Endodermal cell (in vitro differentiated cells): ENCODE measurements around the gene BPGM. TPM values are rescaled to one million over a fixed set of nuclear protein-coding genes. Genes with fewer than 3 reads are reported as not detected.

Source experiments
- DNase-seq: peaks from one replicate; pipeline ENCODE4 v3.0.0-alpha.2; 2017
- H3K27ac ChIP-seq: 2 replicates; pipeline ENCODE4 v1.5.1; 2013; ENCODE audit warnings: mild to moderate bottlenecking, low read depth, low read length, moderate library complexity
- H3K27me3 ChIP-seq: 2 replicates; pipeline ENCODE4 v1.6.1; 2013; ENCODE audit warnings: mild to moderate bottlenecking, low read length, moderate library complexity; ENCODE audit not compliant: insufficient read depth, control insufficient read depth, poor library complexity, severe bottlenecking
- H3K36me3 ChIP-seq: 2 replicates; pipeline ENCODE4 v1.7.0; 2013; ENCODE audit warnings: mild to moderate bottlenecking, low read length, moderate library complexity; ENCODE audit not compliant: control insufficient read depth, insufficient read depth
- H3K4me1 ChIP-seq: one replicate; pipeline ENCODE4 v1.7.0; 2013; ENCODE audit warnings: low read length; ENCODE audit not compliant: control insufficient read depth, insufficient read depth
- H3K4me3 ChIP-seq: 2 replicates; pipeline ENCODE4 v1.5.1; 2013; ENCODE audit warnings: mild to moderate bottlenecking, low read length, moderate library complexity
- H3K9ac ChIP-seq: 2 replicates; pipeline ENCODE4 v1.6.1; 2013; ENCODE audit warnings: mild to moderate bottlenecking, low read length, moderate library complexity; ENCODE audit not compliant: poor library complexity, severe bottlenecking; ENCODE audit errors: extremely low read depth
- H3K9me3 ChIP-seq: 2 replicates; pipeline ENCODE4 v1.6.1; 2013; ENCODE audit warnings: mild to moderate bottlenecking, low read length, moderate library complexity; ENCODE audit not compliant: control insufficient read depth
- H3K27ac Mint-ChIP-seq: 2 replicates; pipeline ENCODE4 v1.8.0; 2020; ENCODE audit warnings: mixed read lengths
- H3K27me3 Mint-ChIP-seq: 2 replicates; pipeline ENCODE4 v1.8.0; 2021; ENCODE audit warnings: mild to moderate bottlenecking, mixed read lengths; ENCODE audit not compliant: insufficient read depth
- H3K36me3 Mint-ChIP-seq: 2 replicates; pipeline ENCODE4 v1.8.0; 2020; ENCODE audit warnings: low read depth, mixed read lengths
- H3K4me1 Mint-ChIP-seq: 2 replicates; pipeline ENCODE4 v1.8.0; 2020; ENCODE audit warnings: mixed read lengths
- H3K4me3 Mint-ChIP-seq: 2 replicates; pipeline ENCODE4 v1.8.0; 2020; ENCODE audit warnings: mild to moderate bottlenecking, moderate library complexity, mixed read lengths
- H3K9me3 Mint-ChIP-seq: 2 replicates; pipeline ENCODE4 v1.8.0; 2020; ENCODE audit warnings: mild to moderate bottlenecking, mixed read lengths
- WGBS, 2 experiments: methylation state at CpG; one replicate each; pipeline versions ENCODE4 v1.1.5 to v1.1.7; 2013; ENCODE audit warnings: missing lambda C conversion rate in 2 of 2, mixed read lengths in 1 of 2; ENCODE audit not compliant: insufficient coverage in 1 of 2, insufficient read length in 1 of 2; 5-methylcytosine and 5-hydroxymethylcytosine counted together
- total RNA-seq, 2 donors: library from RNA; stranded (reverse); fragmentation: NEBNext Ultra II Directional in 1 of 2; extraction: Animal tissue kit (Norgen Biotek cat#: 25700) in 1 of 2; gene quantifications; 2 replicates in 1 of 2; 3 replicates in 1 of 2; pipeline ENCODE4 v1.2.1, GENCODE V29; 2021
- TF ChIP-seq, protein P1 (sequence below): fragments of 200-600 bp; sonication (generic); conservative IDR thresholded peaks from 2 replicates; pipeline ENCODE4 v1.5.0; 2021; ENCODE audit warnings: antibody characterized with exemption, mild to moderate bottlenecking

Gene BPGM
- total RNA-seq, 2 donors from 2014 or later: 11.1 to 16.1 TPM

DNA sequence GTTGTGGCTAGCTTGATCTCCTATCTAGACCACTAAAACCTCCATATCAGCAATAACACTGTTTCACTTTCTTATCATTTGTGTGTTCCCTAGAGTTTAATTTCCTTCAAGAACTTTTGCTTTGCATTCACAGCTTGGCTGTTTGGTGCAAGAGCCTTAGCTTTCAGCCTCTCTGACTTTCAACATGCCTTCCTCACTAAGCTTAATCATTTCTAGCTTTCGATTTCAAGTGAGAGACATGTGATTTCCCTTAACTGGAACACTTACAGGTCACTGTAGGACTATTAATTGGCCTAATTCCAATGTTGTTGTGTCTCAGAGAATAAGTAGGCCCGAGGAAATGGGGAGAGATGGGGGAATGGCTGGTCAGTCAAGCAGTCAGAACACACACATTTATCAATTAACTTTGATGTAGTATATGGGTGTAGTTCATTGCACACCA is 10.6 kb upstream of the BPGM start:
- TF ChIP-seq, protein P1, sequence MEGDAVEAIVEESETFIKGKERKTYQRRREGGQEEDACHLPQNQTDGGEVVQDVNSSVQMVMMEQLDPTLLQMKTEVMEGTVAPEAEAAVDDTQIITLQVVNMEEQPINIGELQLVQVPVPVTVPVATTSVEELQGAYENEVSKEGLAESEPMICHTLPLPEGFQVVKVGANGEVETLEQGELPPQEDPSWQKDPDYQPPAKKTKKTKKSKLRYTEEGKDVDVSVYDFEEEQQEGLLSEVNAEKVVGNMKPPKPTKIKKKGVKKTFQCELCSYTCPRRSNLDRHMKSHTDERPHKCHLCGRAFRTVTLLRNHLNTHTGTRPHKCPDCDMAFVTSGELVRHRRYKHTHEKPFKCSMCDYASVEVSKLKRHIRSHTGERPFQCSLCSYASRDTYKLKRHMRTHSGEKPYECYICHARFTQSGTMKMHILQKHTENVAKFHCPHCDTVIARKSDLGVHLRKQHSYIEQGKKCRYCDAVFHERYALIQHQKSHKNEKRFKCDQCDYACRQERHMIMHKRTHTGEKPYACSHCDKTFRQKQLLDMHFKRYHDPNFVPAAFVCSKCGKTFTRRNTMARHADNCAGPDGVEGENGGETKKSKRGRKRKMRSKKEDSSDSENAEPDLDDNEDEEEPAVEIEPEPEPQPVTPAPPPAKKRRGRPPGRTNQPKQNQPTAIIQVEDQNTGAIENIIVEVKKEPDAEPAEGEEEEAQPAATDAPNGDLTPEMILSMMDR: no peak
- H3K27me3 ChIP-seq: peaks cover 30% of the 10 kb centered on the region
- H3K27ac ChIP-seq: no peak overlapping the region
- Mint-ChIP-seq H3K36me3 (no peaks in the 10 kb centered on the region), H3K27ac (no peak overlapping the region), H3K27me3 (peaks cover 6% of the 10 kb centered on the region), H3K4me3 (no peak overlapping the region), H3K4me1 (no peaks in the 10 kb centered on the region), H3K9me3 (no peaks in the 10 kb centered on the region)
- H3K9ac ChIP-seq: no peak overlapping the region
- no peak for DNase-seq
- WGBS, 2 experiments: 94% methylated on average over 2 of the region's 2 CpGs; no CpG with 5 or more reads in 1 of the 2 experiments
- H3K9me3 ChIP-seq: no peaks in the 10 kb centered on the region
- H3K4me3 ChIP-seq: no peak overlapping the region
- H3K4me1 ChIP-seq: no peaks in the 10 kb centered on the region
- H3K36me3 ChIP-seq: no peaks in the 10 kb centered on the region

GRCh38 chr7:134637441-134637840 is 9.2 kb upstream of the BPGM start:
- peaks cover 11% of the 10 kb centered on the region for H3K9me3 Mint-ChIP-seq
- TF ChIP-seq, protein P1: no peak
- H3K9me3 ChIP-seq: no peaks in the 10 kb centered on the region
- peaks cover 26% of the 10 kb centered on the region for H3K27me3 ChIP-seq
- H3K36me3 Mint-ChIP-seq: no peaks in the 10 kb centered on the region
- H3K36me3 ChIP-seq: no peaks in the 10 kb centered on the region
- no peaks in the 10 kb centered on the region for H3K4me1 ChIP-seq
- H3K9ac ChIP-seq: no peak overlapping the region
- H3K4me1 Mint-ChIP-seq: no peaks in the 10 kb centered on the region
- no peak overlapping the region for H3K4me3 ChIP-seq
- no peak for DNase-seq
- no peak overlapping the region for H3K27ac ChIP-seq
- H3K4me3 Mint-ChIP-seq: no peak overlapping the region
- H3K27me3 Mint-ChIP-seq: peaks cover 17% of the 10 kb centered on the region
- H3K27ac Mint-ChIP-seq: no peak overlapping the region
- WGBS, 2 experiments: 86 to 92% methylated on average over 4 of the region's 4 CpGs

GRCh38 chr7:134637934-134638719 is 8.5 kb upstream of the BPGM start:
- Mint-ChIP-seq H3K36me3 (no peaks in the 10 kb centered on the region), H3K27me3 (peaks cover 17% of the 10 kb centered on the region), H3K4me1 (no peaks in the 10 kb centered on the region), H3K4me3 (no peak overlapping the region), H3K27ac (no peak overlapping the region), H3K9me3 (peaks cover 11% of the 10 kb centered on the region)
- H3K27ac ChIP-seq: no peak overlapping the region
- H3K27me3 ChIP-seq: peaks cover 26% of the 10 kb centered on the region
- no peak overlapping the region for H3K4me3 ChIP-seq
- 79 to 94% methylated on average over 2 to 6 of the region's 7 CpGs for WGBS, 2 experiments
- no peaks in the 10 kb centered on the region for H3K9me3 ChIP-seq
- no peaks in the 10 kb centered on the region for H3K4me1 ChIP-seq
- no peak for DNase-seq
- TF ChIP-seq, protein P1: no peak
- H3K36me3 ChIP-seq: no peaks in the 10 kb centered on the region
- H3K9ac ChIP-seq: no peak overlapping the region
